Left lung (tissue), 10 donors: ENCODE data around the gene MRPL54. TPM values are rescaled to one million over a fixed set of nuclear protein-coding genes. Genes with fewer than 3 reads are reported as not detected.

Experiments
- ATAC-seq: fragments of 200-7000 bp; cut with Tn5 transposase; one replicate; pipeline ENCODE4 v1.9.1; 2020; ENCODE audit warnings: moderate library complexity
- DNase-seq, 4 donors: peaks; one replicate each; pipeline ENCODE4 v3.0.0-alpha.2; 2013 to 2020
- H3K27ac ChIP-seq, 2 donors: fragments of 200-600 bp; sonication (generic) in 1 of 2; one replicate each; pipeline versions ENCODE4 v1.5.0 to v1.8.0; 2020 to 2021
- H3K27me3 ChIP-seq, 2 donors: fragments of 200-600 bp; sonication (generic) in 1 of 2; one replicate each; pipeline versions ENCODE4 v1.5.0 to v1.8.0; 2020 to 2021
- H3K36me3 ChIP-seq, 2 donors: fragments of 200-600 bp; sonication (generic) in 1 of 2; one replicate each; pipeline versions ENCODE4 v1.5.0 to v1.8.0; 2020 to 2021
- H3K4me1 ChIP-seq, 2 donors: fragments of 200-600 bp; one replicate each; pipeline ENCODE4 v1.8.0; 2021
- H3K4me3 ChIP-seq, 2 donors: fragments of 200-600 bp; sonication (generic) in 1 of 2; one replicate each; pipeline versions ENCODE4 v1.5.0 to v1.8.0; 2020 to 2021; ENCODE audit warnings: mild to moderate bottlenecking in 1 of 2
- H3K9me3 ChIP-seq, 2 donors: fragments of 200-600 bp; sonication (generic) in 1 of 2; one replicate each; pipeline versions ENCODE4 v1.5.0 to v1.8.0; 2020 to 2021
- intact Hi-C, 2 donors: fragments of 100-400 bp; cut with DNase I; formaldehyde crosslinking; loops; one replicate each; pipeline versions ENCODE4 v1.11.2 to v1.14.2; 2022
- polyA plus RNA-seq, 6 donors: library from polyadenylated mRNA; unstranded; fragments of 120-200 nt; gene quantifications; one replicate each; pipeline ENCODE4 v1.2.1, GENCODE V29; 2013; ENCODE audit not compliant: insufficient read length in 6 of 6
- total RNA-seq, 2 donors: library from RNA; stranded (reverse); fragmentation: NEBNext Ultra II Directional; extraction: Animal tissue kit (Norgen Biotek cat#: 25700); gene quantifications; one replicate each; pipeline ENCODE4 v1.2.1, GENCODE V29; 2021
- TF ChIP-seq, protein P1 (sequence below), 2 donors: fragments of 200-600 bp; sonication (generic) in 1 of 2; IDR thresholded peaks; one replicate each; pipeline versions ENCODE4 v1.5.0 to v1.8.0; 2021; ENCODE audit warnings: antibody characterized with exemption in 2 of 2
- donor health status: DM: no; HTN: yes; CAD: no.
- donor health status: DM: no; HTN: no; CAD: no.

MRPL54 gene
- total and polyA plus RNA-seq, 8 donors: 24.4 to 59.1 (median 31.7) TPM

- DNase-seq (no peak), ATAC-seq (no peak)
- Histone ChIP-seq H3K27ac (no peak overlapping the region), H3K4me1 (peaks cover 3 to 12% of the 10 kb centered on the region in 2 donors), H3K4me3 (no peak overlapping the region), H3K27me3 (peaks cover 6 to 32% of the 10 kb centered on the region in 2 donors), H3K9me3 (peaks cover 0 to 11% of the 10 kb centered on the region in 2 donors), H3K36me3 (no peaks in the 10 kb centered on the region)
- intact Hi-C loops: no loop called here
- TF ChIP-seq, protein P1, sequence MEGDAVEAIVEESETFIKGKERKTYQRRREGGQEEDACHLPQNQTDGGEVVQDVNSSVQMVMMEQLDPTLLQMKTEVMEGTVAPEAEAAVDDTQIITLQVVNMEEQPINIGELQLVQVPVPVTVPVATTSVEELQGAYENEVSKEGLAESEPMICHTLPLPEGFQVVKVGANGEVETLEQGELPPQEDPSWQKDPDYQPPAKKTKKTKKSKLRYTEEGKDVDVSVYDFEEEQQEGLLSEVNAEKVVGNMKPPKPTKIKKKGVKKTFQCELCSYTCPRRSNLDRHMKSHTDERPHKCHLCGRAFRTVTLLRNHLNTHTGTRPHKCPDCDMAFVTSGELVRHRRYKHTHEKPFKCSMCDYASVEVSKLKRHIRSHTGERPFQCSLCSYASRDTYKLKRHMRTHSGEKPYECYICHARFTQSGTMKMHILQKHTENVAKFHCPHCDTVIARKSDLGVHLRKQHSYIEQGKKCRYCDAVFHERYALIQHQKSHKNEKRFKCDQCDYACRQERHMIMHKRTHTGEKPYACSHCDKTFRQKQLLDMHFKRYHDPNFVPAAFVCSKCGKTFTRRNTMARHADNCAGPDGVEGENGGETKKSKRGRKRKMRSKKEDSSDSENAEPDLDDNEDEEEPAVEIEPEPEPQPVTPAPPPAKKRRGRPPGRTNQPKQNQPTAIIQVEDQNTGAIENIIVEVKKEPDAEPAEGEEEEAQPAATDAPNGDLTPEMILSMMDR (IDR thresholded peaks at IDR 0.05): no peak
Measured at GRCh38 chr19:3796358-3796757, 33.9 kb downstream of the MRPL54 start.

DNA sequence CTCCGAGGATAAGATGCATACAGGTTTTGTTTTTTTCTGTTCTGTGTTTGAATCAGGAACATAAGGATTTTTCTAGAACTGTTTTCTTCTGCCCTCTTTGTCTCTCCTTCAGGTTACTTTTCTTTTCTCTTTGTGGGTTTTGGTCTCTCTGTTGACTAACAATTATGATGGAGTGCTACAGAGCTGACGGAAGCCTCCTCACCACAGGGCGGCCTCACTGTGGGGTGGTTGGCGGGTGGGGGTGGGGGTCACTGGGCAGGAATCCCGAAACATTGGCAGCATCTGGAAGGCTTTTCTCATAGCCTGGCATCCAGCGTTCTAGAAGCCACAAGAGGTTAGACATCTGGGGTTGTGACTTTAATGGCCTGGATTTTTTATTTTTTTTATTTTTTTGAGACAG lies 35.7 kb downstream of the MRPL54 start:
- TF ChIP-seq, protein P1 (IDR thresholded peaks at IDR 0.05): no peak
- H3K36me3 ChIP-seq: no peaks in the 10 kb centered on the region
- peaks cover 6 to 21% of the 10 kb centered on the region in 2 donors for H3K4me1 ChIP-seq
- ATAC-seq: no peak
- peaks cover 11 to 50% of the 10 kb centered on the region in 2 donors for H3K27me3 ChIP-seq
- H3K4me3 ChIP-seq: no peak overlapping the region
- DNase-seq: no peak
- intact Hi-C loops: no loop called here
- H3K9me3 ChIP-seq: peaks cover 0 to 11% of the 10 kb centered on the region in 2 donors
- H3K27ac ChIP-seq: no peak overlapping the region

DNA sequence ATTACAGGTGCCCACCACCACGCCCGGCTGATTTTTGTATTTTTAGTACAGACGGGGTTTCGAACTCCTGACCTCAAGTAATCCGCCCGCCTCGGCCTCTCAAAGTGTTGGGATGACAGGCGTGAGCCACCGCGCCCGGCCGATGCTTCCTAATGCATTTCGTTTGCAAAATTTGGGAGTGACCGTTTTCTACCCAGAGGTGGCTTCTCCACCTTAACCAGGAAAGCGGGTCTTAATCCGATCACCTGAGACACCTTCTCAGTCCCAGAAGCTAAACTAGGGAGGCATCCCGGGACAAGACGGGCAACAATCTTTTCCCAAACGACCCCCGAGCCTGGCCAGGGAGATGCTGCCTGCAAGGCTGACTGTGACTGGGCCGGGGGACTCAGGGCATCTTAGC lies 38.5 kb downstream of the MRPL54 start:
- no peak for ATAC-seq
- Histone ChIP-seq H3K9me3 (peaks cover 0 to 10% of the 10 kb centered on the region in 2 donors), H3K27ac (no peak overlapping the region), H3K36me3 (no peaks in the 10 kb centered on the region), H3K4me3 (no peak overlapping the region), H3K4me1 (peaks cover 6 to 21% of the 10 kb centered on the region in 2 donors), H3K27me3 (peaks cover 11 to 63% of the 10 kb centered on the region in 2 donors)
- TF ChIP-seq, protein P1 (IDR thresholded peaks at IDR 0.05): no peak
- DNase-seq: no peak
- intact Hi-C loops: no loop called here

- TF ChIP-seq, protein P1 (IDR thresholded peaks at IDR 0.05): no peak
- Histone ChIP-seq H3K27me3 (peaks cover 11 to 63% of the 10 kb centered on the region in 2 donors), H3K27ac (no peak overlapping the region), H3K9me3 (peaks cover 0 to 4% of the 10 kb centered on the region in 2 donors), H3K4me3 (peak overlapping the region in 1 of 2 donors; percentile 9), H3K36me3 (no peaks in the 10 kb centered on the region), H3K4me1 (peaks cover 6 to 21% of the 10 kb centered on the region in 2 donors)
- ATAC-seq (peak; percentile 56), DNase-seq (peak in 3 of 4 donors; percentile 33 to 85 (median 57))
- intact Hi-C loops: no loop called here
Measured at GRCh38 chr19:3801412-3802096, 39.1 kb downstream of the MRPL54 start.

DNA sequence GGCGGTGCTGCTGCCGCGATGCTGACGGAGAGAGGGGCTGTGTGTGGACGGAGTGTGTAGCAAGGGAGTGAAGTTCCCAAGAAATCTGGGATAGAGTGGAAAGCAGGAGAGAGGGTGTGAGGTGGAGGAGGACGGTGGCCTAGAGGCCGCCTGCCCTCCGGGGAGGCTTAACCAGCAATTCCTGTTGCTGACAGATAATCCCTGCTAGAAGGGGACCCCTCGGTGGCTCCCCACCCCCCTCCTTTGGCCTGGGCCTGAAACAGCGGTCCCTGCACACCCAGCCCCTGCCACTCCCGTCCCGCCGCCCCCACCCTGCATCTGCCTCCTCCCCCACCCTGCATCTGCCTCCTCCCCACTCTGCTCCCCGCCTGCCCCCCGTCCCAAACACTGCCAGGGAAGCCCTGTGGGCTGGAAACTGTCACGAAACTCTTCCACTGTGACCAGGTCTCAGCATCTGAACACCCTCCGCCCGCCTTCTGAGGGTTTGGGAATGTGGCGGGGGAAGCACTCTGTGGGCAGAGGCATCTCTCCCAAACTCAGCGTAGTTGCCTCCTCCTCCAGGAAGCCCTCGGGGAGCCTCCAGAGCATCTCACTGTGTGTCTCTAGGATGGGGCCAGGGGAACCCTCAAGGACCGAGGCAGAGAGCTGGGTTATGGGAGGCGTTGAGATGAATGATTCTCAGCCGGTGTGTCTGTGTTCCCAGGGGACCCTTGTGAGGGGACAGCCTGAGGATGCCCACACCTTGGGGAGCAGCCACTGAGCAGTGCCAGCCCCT lies 40.8 kb downstream of the MRPL54 start:
- TF ChIP-seq, protein P1 (IDR thresholded peaks at IDR 0.05): no peak
- no peak overlapping the region for H3K4me3 ChIP-seq
- no peaks in the 10 kb centered on the region for H3K36me3 ChIP-seq
- DNase-seq (peak in 1 of 4 donors; percentile 51), ATAC-seq (no peak)
- H3K9me3 ChIP-seq: no peaks in the 10 kb centered on the region
- H3K27ac ChIP-seq: no peak overlapping the region
- H3K27me3 ChIP-seq: peaks cover 11 to 62% of the 10 kb centered on the region in 2 donors
- intact Hi-C loops: no loop called here
- peaks cover 6 to 21% of the 10 kb centered on the region in 2 donors for H3K4me1 ChIP-seq
